Ammon's horn (tissue), 1 donor: Measurements from ENCODE around the gene STX18.
"Not testable (repeated sequence)": the region's sequence is repeated elsewhere in the genome, so short reads cannot be mapped to it uniquely, and the experiment has no call there.

ENCODE experiments used
- DNase-seq: peaks from one replicate; pipeline ENCODE4 v3.0.0-alpha.2; 2016; ENCODE audit warnings: low spot score

Gene STX18

GRCh38 chr4:4541661-4542570 lies at the start of gene STX18:
TSS of gene STX18 (minus strand) at chr4:4542048. CDS start at chr4:4541964, 84 bp downstream.
- DNase-seq: peak; percentile 82

DNA sequence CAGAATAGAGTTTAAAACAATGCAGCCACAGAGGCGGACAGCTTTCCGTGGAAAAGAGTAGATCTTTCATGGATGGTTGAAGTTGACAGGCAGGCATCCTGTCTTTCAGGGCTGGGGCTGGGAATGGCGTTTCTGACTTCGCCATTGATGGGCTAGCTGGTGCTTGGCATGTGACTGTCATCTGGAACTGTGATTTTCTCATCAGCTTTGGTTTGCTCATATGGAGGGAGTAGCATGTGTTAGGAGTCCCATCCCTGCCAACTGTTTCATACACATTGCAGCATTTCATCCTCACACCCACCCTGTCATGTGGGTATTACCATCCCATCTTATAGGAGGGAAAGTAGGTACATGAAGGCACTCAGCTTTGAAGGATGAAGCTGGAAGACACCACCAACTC lies 49.2 kb upstream of the STX18 start:
- no peak for DNase-seq

- no peak for DNase-seq
These were observed 48.7 kb upstream of the STX18 start for GRCh38 chr4:4590546-4590945.

DNA sequence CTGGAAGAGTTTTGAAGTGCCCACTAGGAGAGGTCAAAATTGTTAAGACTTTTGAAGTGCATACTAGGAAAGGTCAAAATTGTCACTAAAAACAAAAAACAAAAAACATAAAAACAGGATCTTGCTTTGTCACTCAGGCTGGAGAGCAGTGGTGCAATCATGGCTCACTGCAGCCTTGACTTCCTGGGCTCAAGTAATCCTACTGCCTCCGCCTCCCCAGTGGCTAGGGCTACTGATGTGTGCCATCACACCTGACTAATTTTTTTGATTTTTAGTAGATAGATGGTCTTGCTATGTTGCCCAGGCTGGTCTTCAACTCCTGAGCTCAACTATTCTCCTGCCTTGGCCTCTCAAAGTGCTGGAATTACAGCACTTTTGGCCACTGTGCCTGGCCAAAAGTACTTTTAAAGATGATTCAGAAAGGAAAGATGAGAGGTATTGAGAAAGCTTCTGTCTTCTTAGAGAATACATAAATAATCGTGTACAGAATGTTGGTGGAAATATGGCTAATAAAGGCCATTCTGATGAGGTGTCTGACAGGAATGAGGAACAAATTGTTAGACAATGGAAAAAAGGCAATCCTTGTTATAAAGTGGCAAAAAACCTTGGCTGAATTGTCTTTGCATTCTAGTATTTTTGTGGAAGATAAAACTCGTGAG lies 43.3 kb upstream of the STX18 start:
- no peak for DNase-seq

DNA sequence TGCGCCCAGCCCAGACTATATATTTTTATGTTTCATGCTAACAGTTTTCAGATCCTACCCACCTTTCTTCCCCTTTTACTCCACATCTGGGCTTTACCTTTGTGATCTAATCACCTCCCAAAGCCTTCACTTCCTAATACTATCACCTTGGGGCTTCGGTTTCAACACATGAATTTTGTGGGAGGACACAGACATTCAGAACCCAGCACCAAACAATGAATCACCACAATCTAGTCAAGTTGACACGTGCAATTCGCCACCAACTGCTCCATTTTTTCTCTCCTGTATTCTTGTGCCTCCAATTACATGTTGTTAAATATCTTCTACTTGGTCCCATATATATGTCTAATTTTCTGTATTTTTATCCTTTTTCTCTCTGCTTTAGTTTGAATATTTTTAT lies 41.8 kb upstream of the STX18 start:
- DNase-seq: no peak

DNA sequence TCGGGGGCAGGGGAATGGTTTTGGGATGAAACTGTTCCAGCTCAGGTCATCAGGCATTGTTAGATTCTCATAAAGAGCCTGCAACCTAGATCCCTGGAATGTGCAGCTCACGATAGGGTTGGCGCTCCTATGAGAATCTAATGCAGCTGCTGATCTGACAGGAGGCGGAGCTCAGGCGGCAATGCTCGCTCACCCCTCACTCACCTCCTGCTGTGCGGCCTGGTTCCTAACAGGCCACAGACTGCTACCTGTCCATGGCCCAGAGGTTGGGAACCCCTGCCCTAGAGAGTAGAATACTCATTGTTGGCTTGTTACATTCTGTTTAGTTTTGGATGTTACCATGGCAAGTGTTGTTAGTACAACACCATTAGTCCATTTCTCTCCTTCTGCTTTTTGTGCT lies 40.8 kb upstream of the STX18 start:
- no peak for DNase-seq

DNA sequence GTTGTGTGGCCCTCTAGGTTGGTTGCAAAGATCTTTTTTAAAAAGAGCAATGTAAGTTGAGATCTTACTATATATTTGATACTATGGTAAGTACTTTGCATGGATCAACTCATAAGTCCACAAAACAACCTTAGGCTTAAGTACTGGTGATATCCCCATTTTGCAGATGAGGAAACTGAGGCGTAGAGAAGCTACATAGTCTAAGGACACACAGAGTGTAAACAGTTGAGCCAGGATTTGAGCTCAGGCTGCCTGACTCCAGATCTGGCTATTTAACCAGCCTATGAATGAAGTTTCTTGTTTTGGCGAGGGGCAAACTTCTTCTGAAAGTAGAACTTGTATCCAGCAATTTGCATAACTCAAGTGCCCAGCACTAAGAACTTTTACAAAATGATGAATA lies 38.6 kb upstream of the STX18 start:
- DNase-seq: no peak

GRCh38 chr4:4578981-4579380 lies 37.1 kb upstream of the STX18 start:
- DNase-seq: no peak

GRCh38 chr4:4577359-4577875 lies 35.6 kb upstream of the STX18 start:
- DNase-seq: no peak

- DNase-seq: peak; percentile 47
These were observed 33.7 kb upstream of the STX18 start for GRCh38 chr4:4575284-4576211.

- no peak for DNase-seq
These were observed 32.9 kb upstream of the STX18 start for GRCh38 chr4:4574792-4575191.

GRCh38 chr4:4574052-4574451 lies 32.2 kb upstream of the STX18 start:
- no peak for DNase-seq

DNA sequence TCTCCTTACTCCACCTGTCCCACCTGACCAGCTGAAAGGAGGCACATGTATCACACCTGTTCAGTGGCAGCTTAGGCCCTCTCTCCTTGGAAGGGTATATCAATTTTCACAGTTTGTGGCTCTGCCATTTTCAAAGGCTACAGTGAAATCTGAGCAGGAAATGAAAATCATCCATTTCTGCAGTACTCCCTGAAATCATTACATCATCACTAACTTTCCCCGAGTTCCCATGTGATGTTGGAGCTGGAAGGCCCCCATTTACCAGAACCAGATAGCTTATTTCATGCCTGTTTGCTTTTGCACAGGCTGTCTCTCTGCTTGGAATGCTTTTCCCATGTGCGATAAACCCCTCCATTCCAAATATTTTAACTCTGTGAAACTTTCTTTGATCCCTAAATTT lies 31.0 kb upstream of the STX18 start:
- no peak for DNase-seq

DNA sequence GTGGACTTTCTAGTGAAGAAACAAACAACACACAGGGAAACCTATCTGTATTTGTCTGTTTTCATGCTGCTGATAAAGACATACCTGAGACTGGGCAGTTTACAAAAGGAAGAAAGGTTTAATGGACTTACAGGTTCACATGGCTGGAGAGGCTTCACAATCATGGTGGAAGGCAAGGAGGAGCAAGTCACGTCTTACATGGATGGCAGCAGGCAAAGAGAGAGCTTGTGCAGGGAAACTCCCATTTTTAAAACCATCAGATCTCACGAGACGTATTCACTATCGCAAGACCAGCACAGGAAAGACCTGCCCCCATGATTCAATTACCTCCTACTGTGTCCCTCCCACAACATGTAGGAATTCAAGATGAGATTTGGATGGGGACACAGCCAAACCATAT lies 28.0 kb upstream of the STX18 start:
- not testable (repeated sequence) for DNase-seq

DNA sequence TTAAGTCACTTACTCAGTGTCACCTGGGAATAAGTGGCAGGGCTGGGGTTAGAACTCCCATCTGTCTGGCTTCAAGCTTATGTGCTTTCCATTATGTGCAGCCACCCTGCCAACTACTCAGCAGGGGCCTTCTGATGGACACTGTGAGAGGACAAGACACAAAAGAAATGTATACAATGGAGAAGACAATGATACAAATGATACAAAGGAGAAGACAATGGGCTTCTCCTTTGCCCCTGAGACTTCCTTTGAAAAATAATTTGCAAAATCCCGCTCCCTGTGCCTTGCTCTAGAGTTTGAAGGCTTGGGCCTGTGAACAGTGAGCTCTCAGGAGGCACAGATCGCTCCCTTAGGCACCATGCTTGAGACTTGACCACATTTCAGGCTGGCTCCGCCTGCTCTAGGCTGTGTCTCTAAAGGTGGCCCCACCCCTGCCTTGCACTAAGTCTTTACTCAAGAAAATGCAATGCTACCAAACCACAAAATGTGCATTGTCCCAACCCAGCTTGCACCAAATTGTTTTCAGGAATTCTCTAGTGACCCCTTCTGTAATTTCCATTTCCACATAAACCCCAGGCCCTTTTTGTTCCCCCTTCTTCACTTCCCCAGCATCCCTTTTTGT lies 27.1 kb upstream of the STX18 start:
- DNase-seq: no peak

DNA sequence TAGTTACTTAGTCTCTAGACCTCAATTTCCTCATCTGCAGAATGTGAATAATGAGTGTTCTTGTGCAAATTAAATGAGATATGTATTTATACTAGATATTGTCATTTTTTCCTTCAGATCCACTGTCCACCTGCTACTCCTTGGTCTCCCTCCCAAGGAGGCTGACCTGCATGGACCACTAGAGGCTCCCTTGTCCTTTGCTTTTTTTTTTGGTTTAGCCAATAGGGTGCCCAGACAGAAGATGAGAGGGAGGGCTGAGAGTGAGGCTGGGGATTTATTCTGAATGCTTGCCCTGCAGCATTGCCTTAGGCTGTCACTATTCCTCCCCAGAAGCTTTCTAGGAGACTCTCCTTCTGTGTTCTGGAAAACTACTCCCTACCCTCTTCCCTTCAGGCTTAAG lies 24.5 kb upstream of the STX18 start:
- DNase-seq: not testable (repeated sequence)

GRCh38 chr4:4564522-4564921 lies 22.7 kb upstream of the STX18 start:
- DNase-seq: no peak

DNA sequence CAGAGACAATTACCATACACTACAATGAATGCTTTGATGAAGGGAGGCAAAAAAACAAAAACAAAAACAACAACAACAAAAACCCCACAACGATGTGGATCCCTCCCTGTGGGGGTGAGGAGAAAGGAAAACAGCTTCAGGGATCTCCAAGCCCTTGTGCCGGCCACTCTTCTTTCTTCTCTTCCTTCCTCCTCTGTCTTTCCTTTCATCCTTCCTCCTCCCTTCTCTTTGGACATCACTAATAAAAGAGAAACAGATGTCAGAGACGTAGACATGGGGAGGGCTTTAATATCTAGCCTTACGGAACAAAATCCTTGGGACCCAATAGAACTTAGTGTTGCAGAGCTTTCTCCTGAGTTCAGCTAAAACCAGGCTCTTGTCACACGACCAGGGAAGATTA lies 18.8 kb upstream of the STX18 start:
- DNase-seq: no peak

GRCh38 chr4:4560136-4560535 lies 18.3 kb upstream of the STX18 start:
- DNase-seq: no peak

DNA sequence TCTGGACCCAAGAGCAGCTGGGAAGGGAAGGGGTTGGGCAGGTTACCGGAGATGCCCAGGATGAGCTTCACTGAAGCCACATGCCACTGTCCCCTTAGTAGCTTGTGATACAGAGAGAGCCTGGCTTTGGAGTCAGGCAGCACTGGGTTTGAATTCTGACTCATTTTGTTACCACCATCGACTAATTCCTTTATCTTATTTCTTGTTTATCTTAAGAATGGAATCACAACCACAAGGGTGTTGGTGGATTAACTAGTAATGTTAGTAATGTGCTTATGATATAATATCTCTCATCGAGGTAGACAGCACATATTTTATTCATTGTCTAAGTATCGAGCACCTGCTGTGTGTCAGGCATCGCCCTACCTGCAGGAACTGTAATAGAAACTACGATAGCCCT lies 17.7 kb upstream of the STX18 start:
- DNase-seq: no peak

GRCh38 chr4:4558881-4559280 lies 17.0 kb upstream of the STX18 start:
- no peak for DNase-seq

GRCh38 chr4:4555916-4556315 lies 14.1 kb upstream of the STX18 start:
- DNase-seq: no peak
